ENCODE results near the gene KCNV2.

The KCNV2 gene

DNA sequence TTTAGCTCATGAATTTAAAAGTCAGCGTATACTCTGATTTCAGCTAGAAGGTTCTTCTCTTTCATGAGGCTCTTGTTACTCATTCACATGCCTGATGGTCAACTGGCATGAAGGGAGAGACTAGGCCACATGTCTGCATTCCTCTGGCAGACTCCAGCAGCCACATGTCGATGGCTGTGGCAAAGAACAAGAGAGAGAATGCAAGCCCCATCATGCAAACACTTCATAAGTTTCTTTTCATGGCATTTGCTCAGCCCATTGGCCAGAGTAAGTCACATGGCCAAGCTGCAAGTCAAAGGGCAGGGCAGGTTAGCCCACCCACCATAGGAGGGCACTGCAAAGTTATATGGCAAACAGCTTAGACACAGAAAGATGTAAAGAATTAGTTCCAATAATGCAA lies 5.4 kb downstream of the KCNV2 start:
- no peak for DNase-seq

DNA sequence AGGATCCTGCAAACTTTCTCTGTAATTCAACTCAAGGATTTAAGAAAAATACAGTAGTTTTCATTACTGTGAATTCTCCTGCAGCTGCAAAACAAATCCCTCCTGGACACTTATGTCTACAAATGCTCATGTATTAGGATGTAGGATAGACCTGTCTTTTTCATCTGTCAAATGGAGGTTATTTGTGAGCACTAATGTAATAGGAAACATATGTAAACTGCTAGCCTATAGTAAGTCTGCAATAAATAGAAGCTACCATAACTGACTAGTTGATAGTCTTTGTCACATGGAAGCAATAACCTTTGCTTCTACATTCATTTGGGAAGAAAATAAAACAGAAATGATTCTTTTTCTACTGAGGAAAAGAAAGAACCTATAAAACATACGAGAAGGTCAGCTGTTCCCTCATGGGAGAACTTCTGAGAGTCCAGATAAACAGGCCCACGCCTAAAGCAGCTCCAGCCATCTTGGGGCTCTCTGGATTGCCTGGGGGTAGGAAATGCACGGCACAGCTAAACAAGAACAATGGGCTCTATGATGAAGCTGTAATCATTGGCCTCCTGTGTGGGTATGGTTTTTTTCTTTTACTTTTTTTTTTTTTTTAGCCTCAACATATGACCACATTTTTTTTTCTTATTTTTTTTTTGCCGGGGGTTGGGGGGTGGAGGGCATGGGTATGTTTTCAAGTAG lies 6.2 kb downstream of the KCNV2 start:
- no peak for DNase-seq

DNA sequence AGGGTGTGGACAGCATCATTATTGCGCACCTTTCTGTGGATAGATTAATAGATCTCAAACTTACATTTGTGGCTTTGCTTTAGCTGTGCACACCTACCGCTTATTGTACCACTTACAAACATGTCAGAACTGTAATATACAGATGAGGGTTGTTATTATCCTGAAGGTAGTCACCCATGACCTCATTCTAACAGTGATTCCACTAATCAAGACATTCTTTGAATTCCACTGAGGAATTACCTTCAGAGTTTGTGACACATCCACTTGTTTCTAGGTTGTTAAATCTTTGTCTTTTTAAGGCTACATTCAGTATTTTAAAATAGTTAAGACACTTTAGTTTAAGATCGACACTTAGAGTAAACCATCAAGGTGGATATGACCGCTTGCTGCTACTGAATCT lies 7.8 kb downstream of the KCNV2 start:
- no peak for DNase-seq

DNA sequence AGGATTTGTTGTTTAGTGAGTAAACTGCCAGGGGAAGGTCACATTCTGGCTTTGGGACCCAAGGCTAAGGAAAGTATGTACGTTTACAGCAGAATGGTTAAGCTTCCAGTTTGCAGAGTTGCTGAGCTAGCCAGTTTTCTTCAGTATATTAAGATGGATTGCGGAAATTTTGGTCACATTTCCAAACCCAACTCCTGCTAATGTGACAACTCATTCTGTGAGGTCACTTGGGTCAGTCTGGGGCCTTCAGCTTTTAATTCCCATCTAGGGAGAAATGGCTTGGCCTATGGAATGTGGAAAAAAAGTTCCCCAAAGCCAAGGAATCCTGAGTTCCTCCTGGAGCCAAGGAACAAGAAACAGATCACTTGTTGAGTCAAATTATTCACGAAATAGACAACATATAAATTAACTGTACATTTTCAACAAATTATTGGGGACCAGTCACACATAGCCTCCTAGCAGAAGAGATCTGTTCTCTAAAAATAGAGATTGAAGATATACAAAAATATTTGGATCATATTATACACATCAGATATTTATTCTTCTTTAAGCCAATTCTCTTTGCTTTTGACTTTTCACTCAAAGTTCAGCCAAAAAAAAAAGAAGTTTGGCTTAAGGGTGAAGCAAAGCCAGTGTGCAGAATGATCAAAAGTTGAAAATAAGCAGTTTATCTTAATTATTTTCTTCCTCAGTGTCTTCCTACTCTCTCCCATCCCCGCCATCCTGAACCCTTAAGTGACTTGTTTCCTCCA lies 8.8 kb downstream of the KCNV2 start:
- DNase-seq, result no peak

DNA sequence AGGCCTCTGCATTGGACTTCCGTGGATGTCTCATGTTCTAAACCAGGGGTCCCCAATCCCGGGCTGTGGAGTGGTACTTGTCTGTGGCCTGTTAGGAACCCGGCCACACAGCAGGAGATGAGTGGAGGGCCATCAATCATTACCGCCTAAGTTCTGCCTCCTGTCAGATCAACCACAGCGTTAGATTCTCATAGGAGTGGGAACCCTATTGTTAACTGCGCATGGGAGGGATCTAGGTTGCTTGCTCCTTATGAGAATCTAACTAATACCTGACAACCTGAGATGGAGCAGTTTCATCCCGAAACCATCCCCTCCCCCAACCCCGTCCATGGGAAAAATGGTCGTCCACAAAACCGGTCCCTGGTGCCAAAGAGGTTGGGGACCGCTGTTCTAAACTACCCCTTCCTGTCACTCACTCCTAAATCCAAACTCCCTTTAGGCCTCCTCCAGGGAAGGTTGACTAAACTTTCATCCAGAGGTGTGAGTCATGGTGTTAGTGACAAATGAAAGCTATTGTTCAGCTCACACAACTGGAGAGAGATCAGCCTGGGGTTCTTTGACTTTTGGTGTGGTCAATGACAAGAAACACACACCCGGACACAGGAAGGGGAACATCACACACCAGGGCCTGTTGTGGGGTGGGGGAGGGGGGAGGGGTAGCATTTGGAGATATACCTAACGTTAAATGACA lies 9.5 kb downstream of the KCNV2 start:
- DNase-seq, result no peak

DNA sequence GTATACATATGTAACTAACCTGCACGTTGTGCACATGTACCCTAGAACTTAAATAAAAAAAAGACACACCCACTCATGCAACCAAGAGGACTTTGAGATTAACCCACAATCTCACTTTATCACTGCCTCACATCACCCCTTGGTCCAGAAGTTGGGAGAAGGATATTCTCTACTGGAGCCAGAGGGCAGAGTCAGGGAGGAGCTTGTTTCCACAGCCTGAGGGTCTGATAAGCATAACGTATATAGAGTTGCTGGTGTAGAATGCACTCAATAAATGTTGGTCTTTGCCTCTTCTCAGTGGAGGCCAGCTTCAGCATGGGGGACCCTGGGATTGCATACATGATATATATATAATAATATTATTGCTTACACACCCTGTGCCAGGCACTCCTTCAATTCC lies 10.1 kb downstream of the KCNV2 start:
- no peak for DNase-seq

DNA sequence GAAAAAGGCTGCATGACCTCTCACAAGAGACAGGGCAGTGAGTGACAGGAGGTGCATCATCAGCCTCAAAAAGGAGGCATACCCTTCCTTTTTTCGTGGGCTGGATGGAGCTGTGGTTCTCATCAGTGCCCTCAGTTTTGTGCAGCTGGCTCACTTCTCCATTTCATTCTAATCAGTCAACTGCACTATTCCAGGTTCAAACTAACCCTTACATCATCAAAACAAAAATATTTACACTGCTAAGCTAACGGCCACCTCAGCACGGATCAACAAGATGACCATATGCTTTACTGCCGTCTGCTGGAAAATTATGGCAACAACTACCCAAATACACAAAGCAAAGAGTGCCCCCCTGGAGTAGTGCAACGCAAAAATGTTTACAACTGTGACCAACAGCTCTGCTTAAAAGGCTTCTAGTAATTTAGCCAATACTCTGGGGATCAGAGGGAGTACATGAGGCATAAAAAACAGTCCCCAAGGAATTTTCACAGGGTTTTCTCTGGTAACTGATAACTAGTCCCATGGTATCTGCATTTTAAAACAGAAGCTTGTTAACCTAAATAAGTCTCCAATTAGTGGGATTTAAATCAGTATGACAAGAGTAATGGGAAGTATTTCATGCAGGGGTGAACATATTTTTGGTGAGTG lies 10.8 kb downstream of the KCNV2 start:
- DNase-seq, result no peak

DNA sequence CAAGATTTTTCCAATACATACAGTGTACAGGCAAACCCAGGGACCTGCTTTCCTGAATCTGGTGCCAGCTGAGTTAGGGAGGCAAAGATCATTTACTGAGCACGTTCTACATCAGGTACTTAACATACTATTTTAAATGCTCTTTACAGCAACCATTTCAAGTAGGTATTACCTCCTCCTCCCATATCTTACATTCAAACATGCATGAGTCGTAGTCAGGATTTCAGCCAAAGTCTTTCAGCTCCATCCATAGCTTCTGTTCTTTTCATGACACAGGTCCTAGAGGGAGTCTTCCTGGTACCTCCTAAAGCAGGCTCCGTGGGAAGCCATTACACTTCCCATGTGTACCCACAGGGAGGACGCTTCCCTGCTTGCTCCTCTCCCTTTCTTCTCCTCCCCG lies 11.7 kb downstream of the KCNV2 start:
- DNase-seq, result no peak

DNA sequence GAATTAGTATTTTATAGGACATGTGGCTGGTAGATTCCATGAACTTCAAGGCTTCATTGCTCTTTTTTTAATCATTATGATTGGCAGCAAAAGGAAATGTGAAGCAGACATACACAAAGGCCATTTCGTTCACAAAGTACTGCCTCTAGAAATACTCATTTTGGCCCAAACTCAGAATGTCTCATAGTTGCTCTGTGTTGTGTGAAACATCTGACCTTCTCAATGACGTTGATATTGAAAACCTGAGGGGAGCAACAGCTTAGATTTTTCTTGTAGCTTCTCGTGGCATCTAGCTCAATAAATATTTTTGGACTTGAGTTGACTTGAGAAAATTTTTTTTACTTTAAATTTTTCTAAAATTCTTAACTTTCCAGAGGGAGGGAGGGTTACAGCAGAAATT lies 12.4 kb downstream of the KCNV2 start:
- no peak for DNase-seq

DNA sequence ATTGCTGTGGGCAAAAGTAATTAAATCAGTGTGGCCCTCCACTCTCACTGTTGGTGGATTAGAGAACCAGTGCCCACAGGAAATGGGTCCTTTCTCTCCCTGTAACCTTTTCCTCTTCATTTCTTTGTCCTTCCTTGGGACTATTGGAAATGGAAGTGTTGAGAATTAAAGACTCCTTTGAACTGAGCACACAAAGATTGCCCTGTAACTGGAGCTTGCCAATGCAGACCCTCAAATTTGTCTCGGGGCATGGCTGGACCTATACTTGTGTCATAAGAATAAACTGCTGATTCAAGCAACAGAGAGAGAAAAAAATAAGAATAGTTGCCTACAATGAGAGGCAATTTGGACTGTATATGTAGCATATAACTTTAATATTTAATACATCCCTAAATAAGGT lies 13.7 kb downstream of the KCNV2 start:
- no peak for DNase-seq

DNA sequence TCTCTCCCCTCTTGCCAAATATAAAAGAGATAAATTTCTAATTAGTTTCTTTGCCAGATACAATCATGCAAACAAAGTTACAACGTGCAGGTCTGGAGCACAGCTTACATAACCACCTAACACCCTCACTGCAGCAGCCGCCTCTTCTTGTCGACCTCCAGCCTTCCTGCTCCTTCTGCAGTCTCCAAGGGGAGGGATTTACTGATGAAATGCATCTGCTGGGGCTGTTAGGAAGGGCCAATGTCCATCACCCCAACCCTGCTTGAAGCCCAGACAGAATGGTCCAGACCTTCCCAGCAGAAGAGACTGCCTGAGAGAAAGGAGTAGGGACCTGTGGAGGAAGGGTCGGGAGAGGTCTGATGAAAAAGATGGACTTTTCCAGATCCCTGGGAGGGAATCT lies 15.2 kb downstream of the KCNV2 start:
- no peak for DNase-seq

DNA sequence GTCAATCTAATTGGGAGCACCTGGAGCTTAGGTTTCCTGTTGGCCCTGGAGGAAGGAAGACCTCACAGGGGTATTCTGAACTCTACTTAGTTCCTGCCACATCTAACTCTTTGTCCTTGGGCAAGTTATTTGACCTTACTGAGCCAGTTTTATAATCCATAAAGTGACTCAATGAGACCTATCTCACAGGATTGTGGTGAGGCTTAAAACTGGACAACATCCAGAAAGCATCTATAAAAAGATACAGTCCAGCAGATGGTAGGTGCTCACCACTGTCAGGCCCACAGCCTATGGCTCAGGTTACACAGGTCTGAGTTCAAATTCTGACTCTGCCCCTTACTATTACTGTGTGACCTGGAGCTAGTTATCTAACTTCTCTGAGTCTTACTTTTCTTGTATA lies 23.3 kb downstream of the KCNV2 start:
- DNase-seq, result no peak

DNA sequence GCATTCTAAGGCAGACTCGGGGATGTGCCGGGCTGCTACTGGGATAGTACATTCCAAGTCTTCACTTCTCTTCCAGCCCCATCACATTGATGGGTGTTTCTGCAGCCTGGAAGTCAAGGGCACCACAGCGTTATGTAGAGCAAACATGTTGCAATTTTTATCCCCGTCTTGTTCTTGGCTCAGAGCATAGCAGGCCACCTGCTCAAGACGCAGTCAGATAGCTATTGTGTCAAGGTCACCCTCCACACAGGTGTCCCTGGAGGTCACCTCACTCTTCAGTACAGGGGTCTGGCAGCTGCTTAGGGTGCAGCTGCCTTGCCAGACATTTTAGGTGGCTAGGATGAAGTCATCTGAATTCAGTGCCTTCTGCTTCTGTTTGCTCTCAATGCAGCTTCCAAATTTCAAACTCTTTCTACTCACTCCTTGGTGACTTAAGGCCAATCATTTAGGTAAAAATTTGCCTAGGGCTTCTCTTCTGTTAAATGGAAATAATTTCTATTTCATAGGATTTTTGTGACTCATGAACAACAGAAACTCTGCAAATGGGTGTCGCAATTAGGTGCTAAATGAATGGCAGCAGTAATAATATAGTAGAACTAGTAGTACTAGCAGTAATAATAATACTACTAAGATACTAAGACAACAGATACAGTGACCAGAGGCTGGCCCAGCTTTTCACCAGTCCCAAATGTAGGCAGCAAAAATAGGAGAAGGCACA lies 24.3 kb downstream of the KCNV2 start:
- no peak for DNase-seq

DNA sequence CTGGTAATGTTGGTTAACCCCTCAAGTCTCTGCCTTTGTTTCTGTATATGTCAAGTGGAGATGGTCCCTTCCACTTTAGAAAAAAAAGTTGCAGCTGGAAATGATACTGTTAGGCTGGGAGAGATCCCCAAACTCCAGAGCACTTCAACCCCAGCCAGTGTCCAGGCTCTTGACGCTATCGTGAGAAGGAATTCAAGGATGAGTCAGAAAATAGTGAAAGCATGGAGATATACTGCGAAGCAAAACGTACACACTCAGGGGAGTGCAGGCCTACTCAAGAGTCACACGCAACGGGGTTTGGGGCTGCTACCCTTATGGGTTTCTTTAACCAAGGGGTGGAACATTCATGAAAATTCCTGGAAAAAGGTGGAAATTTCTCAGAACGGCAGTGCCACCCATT lies 24.9 kb downstream of the KCNV2 start:
- no peak for DNase-seq

DNA sequence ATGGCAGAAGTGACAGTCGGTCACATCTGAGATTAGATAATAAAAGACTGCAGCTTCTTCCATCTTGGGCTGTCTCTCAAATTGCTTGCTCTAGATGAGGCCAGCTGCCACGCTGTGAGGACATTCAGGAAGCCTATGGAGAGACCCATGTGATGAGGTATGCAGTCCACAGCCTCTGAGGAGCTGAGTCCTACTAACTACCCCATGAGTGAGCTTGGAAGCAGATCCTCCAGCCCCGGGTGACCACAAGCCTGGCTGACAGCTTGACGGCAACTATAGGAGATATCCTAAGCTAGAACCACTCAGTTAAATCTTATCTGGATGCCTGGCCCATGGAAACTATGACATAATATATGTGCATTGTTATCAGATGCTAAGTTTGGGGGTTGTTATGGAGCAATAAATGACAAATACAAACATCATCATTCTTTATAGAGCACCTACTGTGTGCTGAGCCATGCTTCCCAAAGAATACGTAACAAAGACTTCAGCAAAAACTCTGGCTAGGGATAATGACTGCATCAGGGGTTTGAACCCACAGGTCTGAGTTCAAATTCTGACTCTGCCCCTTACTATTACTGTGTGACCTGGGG lies 26.7 kb downstream of the KCNV2 start:
- DNase-seq, result no peak

DNA sequence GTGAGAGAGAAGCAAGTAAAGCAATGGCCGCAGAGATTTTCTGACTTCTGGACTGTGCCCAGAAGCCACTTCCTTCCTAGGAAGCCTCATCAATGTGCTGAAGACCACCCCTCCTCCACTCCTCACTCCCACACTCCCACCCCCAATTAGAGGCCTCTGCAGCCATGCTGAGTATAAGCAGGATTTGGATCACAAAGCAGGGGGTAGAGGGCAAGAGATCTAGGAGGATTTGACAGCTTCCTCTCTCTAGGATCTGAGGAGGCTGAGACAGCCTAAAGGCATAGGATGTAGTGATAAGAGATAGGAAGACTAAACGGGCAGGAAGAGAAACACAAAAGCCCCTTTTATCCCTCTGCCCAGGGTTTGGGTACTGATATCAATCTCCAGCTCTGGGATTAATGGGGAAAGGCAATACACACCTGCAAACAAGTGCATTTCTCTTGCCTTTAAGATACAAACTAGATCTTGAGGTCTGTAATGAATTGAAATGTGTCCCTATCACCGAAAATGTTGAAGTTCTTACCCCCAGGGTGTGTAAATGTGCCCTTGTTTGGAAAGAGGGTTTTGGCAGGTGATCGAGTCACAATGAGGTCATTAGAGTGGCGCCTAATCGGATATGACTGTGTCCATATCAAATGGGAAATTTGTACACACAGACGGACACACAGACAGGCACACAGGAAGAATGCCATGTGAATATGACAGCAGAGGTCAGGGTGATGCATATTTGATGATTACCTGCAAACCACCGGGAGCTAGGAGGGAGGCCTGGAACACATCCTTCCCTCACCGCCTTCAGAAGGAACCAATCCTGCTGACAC lies 28.5 kb downstream of the KCNV2 start:
- DNase-seq, result no peak

DNA sequence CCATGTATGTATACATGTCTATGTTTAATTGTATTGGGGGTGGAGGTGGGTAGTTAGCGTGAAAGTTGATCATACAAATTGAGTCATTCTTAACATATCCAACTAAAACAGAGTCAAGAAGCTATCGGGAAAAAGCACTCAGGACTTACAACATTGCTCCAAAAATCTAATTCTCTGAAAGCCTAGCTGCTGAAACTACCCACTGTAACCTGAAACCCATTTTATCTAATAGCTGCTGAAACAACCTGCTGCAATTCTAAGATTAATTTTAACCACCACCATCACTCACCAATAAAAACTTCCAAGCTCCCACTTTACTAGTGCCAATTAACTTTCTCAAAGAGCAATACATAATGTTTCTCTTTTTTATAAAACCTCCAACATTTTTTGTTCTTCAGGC lies 32.2 kb downstream of the KCNV2 start:
- DNase-seq, result no peak

DNA sequence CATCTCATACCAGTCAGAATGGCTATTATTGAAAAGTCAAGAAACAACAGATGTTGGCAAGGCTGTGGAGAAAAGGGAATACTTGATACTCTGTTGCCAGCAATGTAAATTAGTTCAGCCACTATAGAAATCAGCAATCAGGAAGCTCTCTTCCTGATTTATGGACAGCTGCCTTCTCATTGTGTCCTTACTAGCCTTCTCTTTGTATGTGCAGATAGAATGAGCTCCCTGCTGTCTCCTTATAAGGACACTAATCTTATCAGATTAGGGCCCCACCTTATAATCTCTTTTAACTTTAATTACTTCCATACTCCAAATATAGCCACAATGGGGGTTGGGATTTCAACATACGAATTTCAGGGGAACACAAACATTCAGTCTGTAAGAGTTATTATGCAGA lies 38.0 kb downstream of the KCNV2 start:
- DNase-seq, result no peak

DNA sequence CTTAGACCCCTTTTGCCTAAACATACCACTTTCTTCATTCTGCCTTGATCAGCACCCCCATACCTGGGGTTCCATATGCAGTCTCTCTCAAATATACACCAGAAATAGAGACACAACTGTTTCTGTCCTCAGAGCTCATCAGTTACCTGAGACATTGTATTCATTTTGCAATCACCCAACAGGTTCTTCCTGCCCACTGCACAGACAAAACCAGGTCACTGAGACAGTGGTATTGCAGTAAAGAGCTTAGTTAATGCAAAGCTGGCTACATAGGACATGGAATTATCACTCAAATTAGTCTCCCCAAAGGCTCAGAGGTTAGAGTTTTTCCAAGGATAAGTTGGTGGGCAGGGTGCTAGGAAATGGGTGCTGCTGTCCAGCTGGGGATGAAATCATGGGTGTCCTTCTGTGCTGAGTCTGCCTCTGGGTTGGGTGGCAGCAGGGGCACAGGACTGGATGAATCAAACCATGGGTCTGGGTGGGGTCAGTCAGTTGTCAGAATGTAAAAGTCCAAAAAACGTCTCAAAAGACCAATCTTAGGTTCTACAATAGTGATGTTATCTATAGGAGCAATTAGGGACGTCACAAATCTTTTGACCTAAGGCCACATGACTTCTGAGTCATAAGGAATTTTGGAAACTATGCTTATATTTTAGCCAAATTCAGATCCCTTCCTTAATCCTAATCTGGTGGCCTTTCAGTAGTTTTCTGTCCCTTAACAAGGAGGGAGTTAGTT lies 41.0 kb downstream of the KCNV2 start:
- DNase-seq, result no peak

DNA sequence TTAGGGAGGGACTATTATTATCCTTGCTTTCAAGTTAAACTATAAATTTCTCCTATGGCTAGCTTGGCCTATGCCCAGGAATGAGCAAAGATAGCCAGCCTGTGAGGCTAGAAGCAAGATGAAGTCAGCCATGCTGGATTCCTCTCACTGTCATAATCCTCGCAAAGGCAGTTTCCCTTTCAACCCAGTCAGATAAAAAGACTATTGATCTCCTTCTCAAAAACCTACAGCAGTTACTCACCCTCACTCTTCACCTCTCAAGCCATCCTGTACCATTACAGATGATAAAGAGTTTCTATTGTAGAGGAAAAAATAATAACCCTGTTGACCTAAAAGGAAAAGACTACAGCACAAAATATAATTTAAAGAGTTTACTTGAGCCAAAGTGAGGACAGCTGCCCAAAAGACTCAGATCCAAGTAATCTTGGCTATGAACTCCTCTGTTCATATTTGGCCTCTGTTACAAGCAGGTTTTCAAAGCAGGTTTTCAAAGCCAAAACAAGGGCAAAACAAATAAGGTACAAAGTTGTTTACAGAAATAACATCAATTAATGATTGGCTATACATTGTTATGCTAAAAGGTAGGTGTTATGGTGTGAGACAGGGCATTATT lies 41.7 kb downstream of the KCNV2 start:
- DNase-seq, result no peak

DNA sequence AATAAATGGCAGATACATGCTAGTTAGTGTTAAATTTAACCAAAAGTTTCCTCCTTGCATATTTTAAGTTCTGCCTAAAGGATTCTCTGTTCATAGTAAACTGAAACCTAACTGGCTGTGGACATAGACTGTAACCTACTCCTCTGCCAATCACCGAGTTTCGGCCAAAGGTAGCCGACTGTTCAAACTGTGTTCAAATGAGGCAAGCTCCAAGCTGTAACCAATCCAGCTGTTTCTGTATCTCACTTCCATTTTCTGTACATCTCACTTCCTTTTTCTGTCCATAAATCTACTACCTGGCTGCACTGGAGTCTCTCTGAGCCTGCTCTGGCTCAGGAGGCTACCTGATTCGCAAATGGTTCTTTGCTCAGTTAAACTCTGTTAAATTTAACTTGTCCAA lies 44.1 kb downstream of the KCNV2 start:
- no peak for DNase-seq
